Stomach smooth muscle (tissue), 2 donors: ENCODE data around the gene LMTK3.
"Not testable (repeated sequence)": the region's sequence is repeated elsewhere in the genome, so short reads cannot be mapped to it uniquely, and the experiment has no call there.

Experiments used
- H3K27ac ChIP-seq: one replicate; pipeline ENCODE4 v1.7.0; 2013; ENCODE audit warnings: mild to moderate bottlenecking, low read length, inconsistent platforms
- H3K27me3 ChIP-seq, 2 donors: one replicate each; pipeline ENCODE4 v1.7.0; 2013; ENCODE audit warnings: low read length in 2 of 2; ENCODE audit not compliant: insufficient read depth in 2 of 2, control insufficient read depth in 1 of 2
- H3K36me3 ChIP-seq, 2 donors: one replicate each; pipeline ENCODE4 v1.7.0; 2013; ENCODE audit warnings: low read length in 2 of 2; ENCODE audit not compliant: control insufficient read depth in 2 of 2, insufficient read depth in 2 of 2
- H3K4me1 ChIP-seq: one replicate; pipeline ENCODE4 v1.7.0; 2013; ENCODE audit warnings: low read length; ENCODE audit not compliant: control insufficient read depth, insufficient read depth
- H3K4me3 ChIP-seq, 2 donors: one replicate each; pipeline ENCODE4 v1.7.0; 2013; ENCODE audit warnings: low read length in 2 of 2
- H3K9ac ChIP-seq, 2 donors: one replicate each; pipeline ENCODE4 v1.7.0; 2013; ENCODE audit warnings: low read length in 2 of 2, mild to moderate bottlenecking in 1 of 2
- H3K9me3 ChIP-seq, 2 donors: one replicate each; pipeline ENCODE4 v1.7.0; 2013; ENCODE audit warnings: low read length in 2 of 2; ENCODE audit not compliant: control insufficient read depth in 2 of 2
- donor health status: healthy.
- donor health status: Pancreatic carcinoma.

The LMTK3 gene

DNA sequence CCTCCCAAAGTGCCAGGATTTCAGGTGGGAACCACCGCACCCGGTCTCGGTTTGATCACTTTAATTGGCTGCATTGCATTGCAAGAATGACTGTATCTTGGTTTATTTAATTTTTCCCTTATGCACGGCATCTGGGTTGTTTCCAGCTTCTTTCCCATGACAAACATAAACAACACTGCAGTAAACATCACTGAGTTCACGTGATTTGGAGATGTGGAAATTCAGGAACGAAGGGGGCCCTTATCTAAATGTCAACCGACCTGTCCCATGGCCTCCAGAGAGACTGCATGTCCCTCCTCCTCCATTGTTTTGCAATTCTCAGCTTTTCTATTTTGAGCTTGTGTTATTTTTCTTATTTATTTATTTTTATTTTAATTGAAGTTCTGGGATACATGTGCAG, 25.9 kb upstream of the LMTK3 start:
- H3K27ac ChIP-seq, result no peak overlapping the region
- no peaks in the 10 kb centered on the region for H3K9me3 ChIP-seq
- no peaks in the 10 kb centered on the region for H3K36me3 ChIP-seq
- no peaks in the 10 kb centered on the region for H3K27me3 ChIP-seq
- H3K4me3 ChIP-seq, result no peak overlapping the region
- no peak overlapping the region for H3K9ac ChIP-seq
- no peaks in the 10 kb centered on the region for H3K4me1 ChIP-seq

DNA sequence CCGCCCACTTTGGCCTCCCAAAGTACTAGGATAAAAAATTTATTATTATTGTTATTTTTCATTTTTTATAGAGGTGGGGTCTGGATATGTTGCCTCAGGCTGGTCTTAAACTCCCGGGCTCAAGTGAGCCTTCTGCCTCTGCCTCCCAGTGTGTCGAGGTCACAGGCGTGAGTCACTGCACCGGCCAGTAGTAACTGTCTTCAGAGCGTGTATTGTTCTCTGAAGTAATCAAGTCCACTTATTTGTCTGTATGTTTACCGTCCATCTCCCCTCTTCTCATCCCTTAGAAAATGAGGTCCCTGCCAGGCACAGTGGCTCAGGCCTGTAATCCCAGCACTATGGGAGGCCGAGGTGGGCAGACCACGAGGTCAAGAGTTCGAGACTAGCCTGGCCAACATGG, 22.1 kb upstream of the LMTK3 start:
- Histone ChIP-seq H3K4me3 (no peak overlapping the region), H3K27ac (no peak overlapping the region), H3K27me3 (no peaks in the 10 kb centered on the region), H3K4me1 (no peaks in the 10 kb centered on the region), H3K36me3 (no peaks in the 10 kb centered on the region), H3K9me3 (peaks cover 3 to 6% of the 10 kb centered on the region in 2 donors), H3K9ac (no peak overlapping the region)

DNA sequence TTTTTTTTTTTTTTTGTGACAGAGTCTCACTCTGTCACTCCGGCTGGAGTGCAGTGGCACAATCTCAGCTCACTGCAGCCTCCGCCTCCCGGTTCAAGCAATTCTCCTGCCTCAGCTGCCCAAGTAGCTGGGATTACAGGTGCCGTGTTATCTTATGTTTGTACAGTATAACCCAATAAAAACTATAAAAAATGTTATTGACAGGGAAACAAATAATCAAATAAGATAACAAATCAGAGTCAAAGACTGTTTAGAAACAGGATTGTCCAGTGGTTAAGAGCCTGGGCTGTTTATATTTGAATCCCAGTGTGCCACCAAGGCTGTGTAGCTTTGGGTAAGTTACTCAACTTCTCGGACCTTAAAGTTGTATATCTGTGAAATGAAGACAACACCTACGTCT, 19.1 kb upstream of the LMTK3 start:
- Histone ChIP-seq H3K36me3 (no peaks in the 10 kb centered on the region), H3K27ac (no peak overlapping the region), H3K9ac (no peak overlapping the region), H3K4me1 (no peaks in the 10 kb centered on the region), H3K9me3 (peaks cover 3 to 18% of the 10 kb centered on the region in 2 donors), H3K27me3 (no peaks in the 10 kb centered on the region), H3K4me3 (no peak overlapping the region)

DNA sequence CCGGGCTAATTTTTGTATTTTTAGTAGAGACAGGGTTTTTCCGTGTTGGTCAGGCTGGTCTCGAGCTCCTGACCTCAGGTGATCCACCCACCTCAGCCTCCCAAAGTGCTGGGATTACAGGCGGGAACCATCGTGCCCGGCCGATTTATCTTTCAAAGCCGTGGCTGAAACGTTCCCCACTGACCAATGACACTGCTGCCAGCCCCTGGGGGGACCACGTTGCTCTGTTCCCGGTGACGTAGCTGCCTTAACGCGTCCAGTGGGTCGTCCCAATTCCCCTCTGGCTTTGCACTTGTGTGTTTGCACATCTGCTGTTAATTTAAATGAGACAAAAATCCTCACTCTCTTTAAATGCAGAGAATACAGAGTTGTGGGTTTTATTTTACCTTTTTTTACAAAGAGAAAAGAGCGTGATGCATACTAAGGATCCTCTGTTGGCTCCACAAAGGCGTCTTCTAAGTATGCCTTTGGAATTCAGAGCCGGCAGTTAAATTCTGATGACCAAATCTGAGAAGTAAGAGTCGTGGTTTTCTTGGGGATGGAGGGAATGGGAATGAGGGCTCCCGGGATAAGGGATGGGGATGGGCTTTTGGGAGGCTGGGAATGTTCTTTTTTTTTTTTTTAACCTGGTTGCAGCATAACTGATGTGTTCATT, 18.6 kb upstream of the LMTK3 start:
- Histone ChIP-seq H3K9ac (no peak overlapping the region), H3K27ac (no peak overlapping the region), H3K4me3 (no peak overlapping the region), H3K36me3 (no peaks in the 10 kb centered on the region), H3K9me3 (peaks cover 3 to 18% of the 10 kb centered on the region in 2 donors), H3K4me1 (no peaks in the 10 kb centered on the region), H3K27me3 (no peaks in the 10 kb centered on the region)

DNA sequence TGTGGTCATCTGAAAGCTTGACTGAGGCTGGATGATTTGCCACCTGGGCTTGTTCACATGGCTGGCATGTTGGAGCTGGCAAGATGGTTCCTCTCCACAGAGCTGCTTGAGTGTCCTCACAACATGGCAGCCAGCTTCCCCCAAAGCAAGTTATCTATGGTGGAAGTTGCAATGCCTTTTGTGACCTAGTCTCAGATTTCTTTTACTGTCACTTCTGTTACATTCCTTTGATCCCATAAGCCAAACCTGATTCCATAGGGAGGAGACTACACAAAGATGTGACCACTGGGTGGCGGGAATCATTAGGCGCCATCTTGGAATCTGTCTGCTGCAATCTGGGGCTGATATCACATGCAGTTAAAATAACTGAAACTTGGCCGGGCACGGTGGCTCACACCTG, 17.5 kb upstream of the LMTK3 start:
- H3K27me3 ChIP-seq, result no peaks in the 10 kb centered on the region
- H3K27ac ChIP-seq, result no peak overlapping the region
- H3K36me3 ChIP-seq, result no peaks in the 10 kb centered on the region
- H3K4me3 ChIP-seq, result no peak overlapping the region
- no peaks in the 10 kb centered on the region for H3K4me1 ChIP-seq
- peaks cover 6 to 20% of the 10 kb centered on the region in 2 donors for H3K9me3 ChIP-seq
- no peak overlapping the region for H3K9ac ChIP-seq

DNA sequence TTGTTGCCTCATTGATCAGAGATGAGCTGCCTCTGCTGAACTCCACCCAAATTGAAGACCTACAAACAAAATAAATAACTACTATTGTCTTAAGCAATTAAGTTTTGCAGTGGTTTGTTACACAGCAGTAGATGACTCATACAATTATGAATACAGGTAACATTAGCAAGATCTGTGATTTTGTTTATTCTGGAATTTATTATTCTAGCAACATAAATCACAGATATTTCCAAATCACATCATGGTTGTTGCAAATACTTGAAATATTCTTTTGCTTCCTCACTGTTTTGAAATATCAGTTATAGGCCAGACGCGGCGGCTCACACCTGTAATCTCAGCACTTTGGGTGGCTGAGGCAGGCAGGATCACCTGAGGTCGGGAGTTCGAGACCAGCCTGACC, 13.1 kb upstream of the LMTK3 start:
- H3K36me3 ChIP-seq, result no peaks in the 10 kb centered on the region
- H3K4me3 ChIP-seq, result no peak overlapping the region
- H3K4me1 ChIP-seq, result no peaks in the 10 kb centered on the region
- H3K9ac ChIP-seq, result no peak overlapping the region
- no peaks in the 10 kb centered on the region for H3K27me3 ChIP-seq
- peaks cover 6 to 23% of the 10 kb centered on the region in 2 donors for H3K9me3 ChIP-seq
- H3K27ac ChIP-seq, result no peak overlapping the region

DNA sequence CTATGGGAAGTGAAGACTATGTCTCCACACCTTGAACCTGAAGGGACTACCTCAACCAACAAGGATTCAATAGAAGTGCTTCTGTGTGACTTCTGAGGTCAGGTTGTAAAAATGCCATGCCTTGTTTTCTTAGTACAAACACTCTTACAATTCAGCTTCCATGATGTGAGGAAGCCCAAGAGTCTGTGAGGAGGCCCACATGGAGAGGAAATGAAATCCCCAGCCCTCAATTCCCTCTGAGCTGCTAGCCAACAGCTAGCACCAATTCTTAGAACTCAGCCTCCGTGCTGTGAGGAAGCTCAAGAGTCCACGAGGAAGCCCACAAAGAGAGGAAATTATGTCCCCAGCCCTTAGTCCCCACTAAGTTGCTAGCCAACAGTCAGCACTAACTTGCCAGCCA, 12.6 kb upstream of the LMTK3 start:
- no peaks in the 10 kb centered on the region for H3K27me3 ChIP-seq
- no peak overlapping the region for H3K4me3 ChIP-seq
- H3K36me3 ChIP-seq, result no peaks in the 10 kb centered on the region
- H3K9ac ChIP-seq, result no peak overlapping the region
- no peak overlapping the region for H3K27ac ChIP-seq
- H3K4me1 ChIP-seq, result no peaks in the 10 kb centered on the region
- H3K9me3 ChIP-seq, result peaks cover 6 to 20% of the 10 kb centered on the region in 2 donors

DNA sequence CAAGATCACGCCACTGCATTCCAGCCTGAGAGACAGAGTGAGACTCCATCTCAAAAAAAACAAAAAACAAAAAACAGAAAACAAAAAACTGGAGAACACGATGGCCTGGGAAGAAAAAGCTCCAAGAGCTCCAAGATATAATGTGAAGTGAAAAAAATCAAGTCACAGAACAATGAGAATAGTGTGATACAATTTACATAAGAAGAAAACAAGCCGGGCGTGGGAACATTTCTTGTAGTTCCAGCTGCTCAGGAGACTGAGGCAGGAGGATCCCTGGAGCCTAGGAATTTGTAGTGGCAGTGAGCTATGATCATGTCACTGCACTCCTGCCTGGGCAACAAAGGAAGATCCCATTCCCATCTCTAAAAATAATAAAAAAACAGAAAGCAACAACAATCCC, 8.5 kb upstream of the LMTK3 start:
- Histone ChIP-seq H3K27me3 (no peaks in the 10 kb centered on the region), H3K4me1 (no peaks in the 10 kb centered on the region), H3K27ac (no peak overlapping the region)

DNA sequence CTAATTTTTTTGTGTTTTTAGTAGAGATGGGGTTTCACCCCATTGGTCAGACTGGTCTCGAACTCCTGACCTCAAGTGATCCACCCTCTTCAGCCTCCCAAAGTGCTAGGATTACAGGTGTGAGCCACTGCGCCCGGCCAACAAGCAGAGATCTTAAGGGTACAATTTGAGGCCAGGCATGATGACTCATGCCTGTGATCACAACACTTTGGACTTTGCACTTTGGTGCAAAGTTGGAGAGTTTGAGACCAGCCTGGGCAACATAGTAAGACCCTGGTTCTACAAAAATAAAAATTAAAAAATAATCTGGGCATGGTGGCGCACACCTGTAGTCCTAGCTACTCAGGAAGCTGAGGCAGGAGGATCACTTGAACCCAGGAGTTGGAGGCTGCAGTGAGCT, 7.8 kb upstream of the LMTK3 start:
- H3K4me1 ChIP-seq, H3K4me3 ChIP-seq, H3K9ac ChIP-seq, H3K27me3 ChIP-seq, H3K27ac ChIP-seq, H3K36me3 ChIP-seq, H3K9me3 ChIP-seq: not testable (repeated sequence)

More for the DNA sequence above, 8.5 kb upstream of the LMTK3 start:
- Histone ChIP-seq H3K9me3 (peaks cover 3 to 5% of the 10 kb centered on the region in 2 donors), H3K9ac (no peak overlapping the region), H3K4me3 (no peak overlapping the region), H3K36me3 (no peaks in the 10 kb centered on the region)

DNA sequence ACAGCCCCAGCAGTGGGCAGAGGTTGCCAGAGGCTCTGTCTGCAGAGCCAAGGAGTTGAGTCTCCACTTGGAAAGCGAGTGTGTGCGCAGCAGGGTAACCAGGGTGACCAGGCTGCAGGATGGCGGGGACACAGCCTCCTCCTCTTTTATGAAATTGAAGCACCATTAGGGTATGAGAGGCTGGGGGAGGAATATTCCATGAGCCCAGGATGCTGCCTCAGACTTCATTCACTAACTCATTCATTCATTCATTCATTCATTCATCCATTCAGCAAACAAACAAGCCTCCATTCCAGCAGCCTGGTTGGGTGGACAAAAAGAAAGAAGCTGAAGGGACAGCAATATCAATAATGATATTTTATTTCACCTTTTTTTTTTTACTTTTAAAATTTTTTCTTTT, 6.6 kb upstream of the LMTK3 start:
- peaks cover 5% of the 10 kb centered on the region for H3K4me1 ChIP-seq
- no peaks in the 10 kb centered on the region for H3K9me3 ChIP-seq
- no peak overlapping the region for H3K9ac ChIP-seq
- H3K36me3 ChIP-seq, result no peaks in the 10 kb centered on the region
- H3K27me3 ChIP-seq, result peaks cover 3 to 9% of the 10 kb centered on the region in 2 donors
- H3K4me3 ChIP-seq, result no peak overlapping the region
- H3K27ac ChIP-seq, result no peak overlapping the region

DNA sequence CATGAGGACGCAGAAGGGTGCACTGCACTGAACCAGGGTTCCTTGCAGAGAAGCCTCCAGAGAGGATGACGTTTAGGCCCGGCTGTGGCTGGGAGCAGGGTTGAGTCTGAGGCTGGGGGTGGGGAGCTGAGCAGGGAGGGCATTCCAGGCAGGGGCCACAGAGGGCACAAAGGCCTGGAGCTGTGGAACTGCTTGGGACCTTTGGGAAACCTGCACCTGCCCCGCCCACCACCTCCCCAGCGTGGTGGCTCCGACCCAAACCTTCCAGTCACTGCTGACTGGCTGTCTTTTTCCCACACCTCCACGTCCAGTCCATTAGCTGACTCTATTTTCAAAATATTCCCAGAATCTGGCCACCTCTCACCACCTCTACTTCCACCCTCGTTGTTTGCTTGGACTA, 4.9 kb upstream of the LMTK3 start:
- Histone ChIP-seq H3K9ac (no peak overlapping the region), H3K27me3 (peaks cover 16 to 24% of the 10 kb centered on the region in 2 donors), H3K4me1 (peaks cover 6% of the 10 kb centered on the region), H3K27ac (no peak overlapping the region), H3K9me3 (no peaks in the 10 kb centered on the region), H3K4me3 (no peak overlapping the region), H3K36me3 (no peaks in the 10 kb centered on the region)
